Liver (tissue), 9 donors: Measurements from ENCODE around the gene INTS12. TPM values are rescaled to one million over a fixed set of nuclear protein-coding genes. Genes with fewer than 3 reads are reported as not detected.

Experiments used
- DNase-seq: peaks from one replicate; pipeline ENCODE4 v3.0.0-alpha.2; 2017; ENCODE audit warnings: low spot score
- H3K27ac ChIP-seq, 2 donors: one replicate each; pipeline ENCODE4 v1.7.0; 2013; ENCODE audit warnings: inconsistent platforms in 2 of 2, low read length in 2 of 2, control low read depth in 1 of 2, low read depth in 1 of 2, mild to moderate bottlenecking in 1 of 2
- H3K27me3 ChIP-seq, 4 donors: one replicate each; pipeline versions ENCODE4 v1.6.1 to v1.7.0; 2013; ENCODE audit warnings: low read length in 3 of 4, inconsistent platforms in 1 of 4, mild to moderate bottlenecking in 1 of 4, moderate library complexity in 1 of 4; ENCODE audit not compliant: control insufficient read depth in 4 of 4, insufficient read depth in 4 of 4
- H3K36me3 ChIP-seq, 4 donors: one replicate each; pipeline versions ENCODE4 v1.6.1 to v1.7.0; 2013; ENCODE audit warnings: low read length in 3 of 4, mild to moderate bottlenecking in 3 of 4, low read depth in 1 of 4, moderate library complexity in 1 of 4; ENCODE audit not compliant: control insufficient read depth in 4 of 4, insufficient read depth in 3 of 4
- H3K4me1 ChIP-seq, 4 donors: one replicate each; pipeline versions ENCODE4 v1.6.1 to v1.7.0; 2013; ENCODE audit warnings: low read length in 3 of 4, mild to moderate bottlenecking in 3 of 4, moderate library complexity in 1 of 4; ENCODE audit not compliant: control insufficient read depth in 4 of 4, insufficient read depth in 4 of 4
- H3K4me3 ChIP-seq, 3 donors: one replicate each; pipeline versions ENCODE4 v1.6.1 to v1.7.0; 2013; ENCODE audit warnings: low read length in 3 of 3, control low read depth in 1 of 3, low read depth in 1 of 3, mild to moderate bottlenecking in 1 of 3
- H3K9ac ChIP-seq, 2 donors: one replicate each; pipeline ENCODE4 v1.7.0; 2013; ENCODE audit warnings: low read length in 2 of 2, mild to moderate bottlenecking in 2 of 2, moderate library complexity in 2 of 2, control low read depth in 1 of 2, low read depth in 1 of 2
- H3K9me3 ChIP-seq, 4 donors: one replicate each; pipeline versions ENCODE4 v1.6.1 to v1.7.0; 2013; ENCODE audit warnings: low read length in 3 of 4; ENCODE audit not compliant: control insufficient read depth in 4 of 4
- CTCF ChIP-seq: fragments of 150-350 bp; IDR thresholded peaks from 2 replicates; pipeline ENCODE4 v1.5.1; 2017; ENCODE audit warnings: improper control_type of control experiment, low read depth, low read length; ENCODE audit not compliant: missing input control
- EGR1 ChIP-seq, 2 donors: IDR thresholded peaks; 2 replicates each; pipeline ENCODE4 v1.6.1; 2016 to 2018; ENCODE audit warnings: antibody characterized with exemption in 2 of 2, low read depth in 2 of 2
- FOXA1 ChIP-seq: IDR thresholded peaks from 2 replicates; pipeline ENCODE4 v1.6.1; 2016; ENCODE audit warnings: antibody characterized with exemption
- FOXA2 ChIP-seq: IDR thresholded peaks from 2 replicates; pipeline ENCODE4 v1.6.1; 2016; ENCODE audit warnings: antibody characterized with exemption
- HNF4G ChIP-seq: IDR thresholded peaks from 2 replicates; pipeline ENCODE4 v1.6.1; 2016; ENCODE audit warnings: antibody characterized with exemption
- JUND ChIP-seq, 2 donors: IDR thresholded peaks; 2 replicates each; pipeline ENCODE4 v1.6.1; 2016; ENCODE audit warnings: antibody characterized with exemption in 2 of 2
- MAX ChIP-seq: IDR thresholded peaks from 2 replicates; pipeline ENCODE4 v1.6.1; 2016; ENCODE audit warnings: antibody characterized with exemption
- NR2F2 ChIP-seq: IDR thresholded peaks from 2 replicates; pipeline ENCODE4 v1.6.1; 2016; ENCODE audit warnings: antibody characterized with exemption
- RAD21 ChIP-seq, 2 donors: IDR thresholded peaks; 2 replicates each; pipeline ENCODE4 v1.6.1; 2016; ENCODE audit warnings: antibody characterized with exemption in 2 of 2, mild to moderate bottlenecking in 2 of 2
- REST ChIP-seq: IDR thresholded peaks from 2 replicates; pipeline ENCODE4 v1.6.1; 2016; ENCODE audit warnings: antibody characterized with exemption, mild to moderate bottlenecking
- RXRA ChIP-seq, 2 donors: IDR thresholded peaks; 2 replicates each; pipeline ENCODE4 v1.6.1; 2017 to 2018; ENCODE audit warnings: antibody characterized with exemption in 2 of 2, mild to moderate bottlenecking in 1 of 2
- SP1 ChIP-seq: IDR thresholded peaks from 2 replicates; pipeline ENCODE4 v1.6.1; 2018; ENCODE audit warnings: antibody characterized with exemption, mild to moderate bottlenecking
- TAF1 ChIP-seq: conservative IDR thresholded peaks from 2 replicates; pipeline ENCODE4 v1.6.1; 2016; ENCODE audit warnings: antibody characterized with exemption, mild to moderate bottlenecking
- YY1 ChIP-seq: IDR thresholded peaks from 2 replicates; pipeline ENCODE4 v1.6.1; 2016; ENCODE audit warnings: antibody characterized with exemption, mild to moderate bottlenecking
- WGBS: extraction: QIAGEN DNeasy Blood & Tissue Kit; methylation state at CpG from one replicate; pipeline ENCODE4 v1.1.7; 2013; 5-methylcytosine and 5-hydroxymethylcytosine counted together
- polyA plus RNA-seq, 2 donors: library from polyadenylated mRNA; stranded (reverse) in 1 of 2; unstranded in 1 of 2; fragments of 200-250 nt in 1 of 2; fragments of >200 nt in 1 of 2; fragmentation: Nextera tagmentation in 1 of 2; extraction: Ambion mirVana in 1 of 2; gene quantifications; one replicate each; pipeline versions ENCODE4 v1.2.1 to v1.2.3, GENCODE V29; 2013 to 2015
- total RNA-seq, 2 donors: library from RNA; depleted of rRNA; stranded (reverse); fragments of >200 nt; gene quantifications; one replicate each; pipeline ENCODE4 v1.2.3, GENCODE V29; 2014
- TF ChIP-seq, protein P1 (sequence below): IDR thresholded peaks from 2 replicates; pipeline ENCODE4 v1.6.1; 2016; ENCODE audit warnings: antibody characterized with exemption
- donor health status: healthy.
- donor health status: healthy.
- donor health status: healthy.
- donor health status: healthy.
- donor health status: healthy.

INTS12 gene
- total and polyA plus RNA-seq, 4 donors: 9.4 to 16.4 (median 13.5) TPM

GRCh38 chr4:105644257-105644656, 64.2 kb downstream of the INTS12 start:
- H3K27me3 ChIP-seq: no peaks in the 10 kb centered on the region
- TF ChIP-seq RXRA (IDR thresholded peaks at IDR 0.05): no peak
- TF ChIP-seq TAF1: no peak
- no peak for TF ChIP-seq FOXA1
- TF ChIP-seq JUND (IDR thresholded peaks at IDR 0.05): no peak
- no peak for TF ChIP-seq REST
- TF ChIP-seq SP1: no peak
- no peak for TF ChIP-seq CTCF
- TF ChIP-seq MAX: no peak
- no peak for TF ChIP-seq YY1
- TF ChIP-seq, protein P1, sequence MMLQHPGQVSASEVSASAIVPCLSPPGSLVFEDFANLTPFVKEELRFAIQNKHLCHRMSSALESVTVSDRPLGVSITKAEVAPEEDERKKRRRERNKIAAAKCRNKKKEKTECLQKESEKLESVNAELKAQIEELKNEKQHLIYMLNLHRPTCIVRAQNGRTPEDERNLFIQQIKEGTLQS: no peak
- no peak for TF ChIP-seq FOXA2
- no peak for TF ChIP-seq EGR1 (IDR thresholded peaks at IDR 0.05; ENCODE audit: low read depth in 2 of 2)
- TF ChIP-seq RAD21 (IDR thresholded peaks at IDR 0.05): no peak
- TF ChIP-seq NR2F2: no peak
- H3K9ac ChIP-seq: no peak overlapping the region
- H3K4me1 ChIP-seq: no peaks in the 10 kb centered on the region
- no peak for DNase-seq
- no peak overlapping the region for H3K4me3 ChIP-seq
- no peak overlapping the region for H3K27ac ChIP-seq
- no peaks in the 10 kb centered on the region for H3K36me3 ChIP-seq
- H3K9me3 ChIP-seq: no peaks in the 10 kb centered on the region
- 66% methylated on average over 2 of the region's 2 CpGs for WGBS

DNA sequence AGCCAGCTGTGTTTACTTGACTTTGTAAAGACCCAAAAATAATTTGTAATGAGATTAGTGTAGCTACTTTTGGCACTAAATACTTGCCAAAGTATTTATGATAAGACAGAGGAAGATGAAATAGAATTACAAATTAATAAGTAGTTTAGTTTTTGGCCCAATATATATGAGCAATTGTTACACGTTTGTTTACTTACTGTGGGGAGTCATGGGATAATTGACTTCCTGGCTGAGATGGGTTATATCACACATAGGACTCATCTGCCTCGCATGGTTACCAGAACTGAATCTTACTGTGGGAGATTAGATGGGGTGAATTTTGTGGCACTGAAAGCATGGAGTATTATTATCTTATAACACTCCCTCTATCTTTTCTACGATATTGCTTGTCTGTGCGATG, 66.6 kb downstream of the INTS12 start:
- no peak for TF ChIP-seq NR2F2
- no peak for TF ChIP-seq EGR1 (IDR thresholded peaks at IDR 0.05; ENCODE audit: low read depth in 2 of 2)
- no peak for TF ChIP-seq HNF4G
- peaks cover 0 to 4% (median under 1%) of the 10 kb centered on the region in 4 donors for H3K4me1 ChIP-seq
- 80% methylated on average over 4 of the region's 4 CpGs for WGBS

More for the DNA sequence above, 66.6 kb downstream of the INTS12 start:
- no peaks in the 10 kb centered on the region for H3K9me3 ChIP-seq
- no peak overlapping the region for H3K9ac ChIP-seq
- DNase-seq: no peak
- no peak overlapping the region for H3K4me3 ChIP-seq
- no peak overlapping the region for H3K27ac ChIP-seq
- H3K36me3 ChIP-seq: no peaks in the 10 kb centered on the region
- H3K27me3 ChIP-seq: no peaks in the 10 kb centered on the region
